H1 (cell line): ENCODE data around the gene GGT6. TPM values are rescaled to one million over a fixed set of nuclear protein-coding genes. Genes with fewer than 3 reads are reported as not detected.

ENCODE experiments used
- CHD2 ChIP-seq: IDR thresholded peaks from 2 replicates; pipeline ENCODE4 v1.6.1; 2012; ENCODE audit warnings: low read length, improper control_type of control experiment
- HDAC6 ChIP-seq: IDR thresholded peaks from one replicate; pipeline ENCODE4 v1.7.1; 2012; ENCODE audit warnings: low read depth, mild to moderate bottlenecking, inconsistent platforms, low read length, moderate library complexity
- MAFK ChIP-seq: IDR thresholded peaks from 2 replicates; pipeline ENCODE4 v1.6.1; 2012; ENCODE audit warnings: low read depth, mild to moderate bottlenecking, improper control_type of control experiment, low read length
- NRF1 ChIP-seq: IDR thresholded peaks from 2 replicates; pipeline ENCODE4 v1.6.1; 2011; ENCODE audit warnings: mild to moderate bottlenecking, low read depth, low read length, improper control_type of control experiment
- polyA plus RNA-seq, 7 experiments: library from polyadenylated mRNA; depleted of rRNA in 3 of 7; stranded (reverse) in 5 of 7; unstranded in 2 of 7; fragments of >200 nt in 5 of 7; fragments of 200-250 nt in 2 of 7; gene quantifications; 1 replicate in 5 of 7; 2 replicates in 1 of 7; 4 replicates in 1 of 7; pipeline versions ENCODE4 v1.2.1 to v1.2.3, GENCODE V29; 2011 to 2013; ENCODE audit warnings: missing spikeins in 2 of 7, mixed read lengths in 2 of 7
- total RNA-seq: library from RNA; stranded (reverse); fragmentation: NEBNext Ultra II Directional; extraction: Animal tissue kit (Norgen Biotek cat#: 25700); gene quantifications from 2 replicates; pipeline ENCODE4 v1.2.1, GENCODE V29; 2021
- TF ChIP-seq, protein P1 (sequence below): IDR thresholded peaks from 2 replicates; pipeline ENCODE4 v1.6.1; 2011; ENCODE audit warnings: low read length, improper control_type of control experiment

The GGT6 gene
- total and polyA plus RNA-seq, 2 of the 8 experiments (the other 6 are each of a cell fraction or from before 2014, with no cell fraction given): 0.18 TPM; not detected in 1

DNA sequence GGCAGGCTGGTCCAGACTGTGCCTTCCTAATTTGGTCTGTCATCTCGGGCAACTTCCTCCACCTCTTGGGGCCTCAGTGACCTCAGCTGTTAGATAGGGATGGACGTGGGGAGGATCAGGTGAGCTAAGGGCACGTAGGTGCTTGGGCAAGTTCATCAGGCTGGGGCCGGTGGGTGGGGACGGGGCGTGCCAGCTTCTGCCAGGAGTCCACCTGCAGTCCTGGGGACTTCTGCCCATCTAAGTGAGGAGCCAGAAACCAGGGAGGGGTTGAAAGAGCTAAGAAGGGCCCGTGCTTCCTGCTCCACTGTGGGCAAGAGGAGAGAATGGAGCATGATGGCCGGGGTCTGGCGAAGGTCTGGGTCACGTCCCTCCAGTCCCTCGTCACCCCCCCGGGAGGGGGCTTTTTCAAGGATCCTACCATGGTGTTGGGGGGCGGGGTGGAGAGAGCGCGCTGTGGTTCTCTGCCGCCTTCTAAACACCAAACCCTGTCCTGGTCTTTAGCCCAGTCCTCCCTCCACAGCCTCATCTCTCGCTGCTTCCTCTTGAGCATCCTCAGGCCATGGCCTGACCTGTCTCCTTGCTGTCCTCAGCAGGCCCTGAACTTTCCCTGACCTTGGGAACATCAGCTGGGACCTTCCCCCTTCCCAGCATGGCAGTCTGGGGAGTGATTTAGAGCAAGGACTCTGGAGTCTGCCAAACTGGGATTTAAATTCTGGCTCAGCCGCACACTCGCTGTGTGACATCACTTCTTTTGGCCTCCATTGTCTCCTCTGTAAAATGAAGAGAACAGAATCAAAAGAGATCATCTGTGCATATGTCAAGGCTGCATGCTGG is 40.1 kb downstream of the GGT6 start (continued):
- TF ChIP-seq NRF1: no peak
- TF ChIP-seq CHD2: no peak
- no peak for TF ChIP-seq HDAC6
- TF ChIP-seq, protein P1, sequence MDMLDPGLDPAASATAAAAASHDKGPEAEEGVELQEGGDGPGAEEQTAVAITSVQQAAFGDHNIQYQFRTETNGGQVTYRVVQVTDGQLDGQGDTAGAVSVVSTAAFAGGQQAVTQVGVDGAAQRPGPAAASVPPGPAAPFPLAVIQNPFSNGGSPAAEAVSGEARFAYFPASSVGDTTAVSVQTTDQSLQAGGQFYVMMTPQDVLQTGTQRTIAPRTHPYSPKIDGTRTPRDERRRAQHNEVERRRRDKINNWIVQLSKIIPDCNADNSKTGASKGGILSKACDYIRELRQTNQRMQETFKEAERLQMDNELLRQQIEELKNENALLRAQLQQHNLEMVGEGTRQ: no peak
- no peak for TF ChIP-seq MAFK
